NAMALWA (cell line): ENCODE data around the gene ZGPAT.
A peak's percentile ranks its signal among the peaks of the same experiment; 100 is the strongest.
"Not testable (repeated sequence)": the region's sequence is repeated elsewhere in the genome, so short reads cannot be mapped to it uniquely, and the experiment has no call there.

Experiments used
- DNase-seq: peaks from one replicate; pipeline ENCODE4 v3.0.0-alpha.2; 2015; ENCODE audit warnings: low spot score

ZGPAT gene

GRCh38 chr20:63707558-63708300 is at the start of gene ZGPAT, which contains the start of gene ARFRP1:
TSS of gene ZGPAT (plus strand) at chr20:63708039. CDS start at chr20:63708581, 542 bp downstream.
TSS of gene ARFRP1 (minus strand) at chr20:63707976. CDS start at chr20:63707091, 885 bp downstream.
- DNase-seq = peak; percentile 77

GRCh38 chr20:63658749-63659187 is 49.1 kb upstream of the ZGPAT start:
- DNase-seq = no peak

GRCh38 chr20:63659370-63659769 is 48.5 kb upstream of the ZGPAT start:
- DNase-seq = no peak

- not testable (repeated sequence) for DNase-seq
Observed at GRCh38 chr20:63660174-63660573, 47.7 kb upstream of the ZGPAT start.

GRCh38 chr20:63660622-63661021 is 47.2 kb upstream of the ZGPAT start:
- DNase-seq = no peak

- DNase-seq = no peak
Observed at GRCh38 chr20:63661108-63661507, 46.7 kb upstream of the ZGPAT start.

GRCh38 chr20:63661959-63662812 is 45.7 kb upstream of the ZGPAT start:
- DNase-seq = no peak

- DNase-seq = no peak
Observed at GRCh38 chr20:63662813-63663189, 45.0 kb upstream of the ZGPAT start.

GRCh38 chr20:63663332-63664066 is 44.3 kb upstream of the ZGPAT start:
- no peak for DNase-seq

GRCh38 chr20:63664143-63664851 is 43.5 kb upstream of the ZGPAT start:
- no peak for DNase-seq

GRCh38 chr20:63664861-63665594 is 42.8 kb upstream of the ZGPAT start:
- no peak for DNase-seq

GRCh38 chr20:63665708-63666107 is 42.1 kb upstream of the ZGPAT start:
- DNase-seq = no peak

GRCh38 chr20:63667858-63668257 is 40.0 kb upstream of the ZGPAT start:
- no peak for DNase-seq

GRCh38 chr20:63668351-63668750 is 39.5 kb upstream of the ZGPAT start:
- no peak for DNase-seq

- not testable (repeated sequence) for DNase-seq
Observed at GRCh38 chr20:63671695-63672094, 36.1 kb upstream of the ZGPAT start.

GRCh38 chr20:63672666-63673065 is 35.2 kb upstream of the ZGPAT start:
- no peak for DNase-seq

GRCh38 chr20:63673951-63674350 is 33.9 kb upstream of the ZGPAT start:
- DNase-seq = no peak

GRCh38 chr20:63675681-63676368 is 32.0 kb upstream of the ZGPAT start:
- DNase-seq = no peak

GRCh38 chr20:63678071-63678470 is 29.8 kb upstream of the ZGPAT start:
- DNase-seq = no peak
